DMS79 treated with DMSO at 0.1 percent for 48 hours (cell line): ENCODE data around the gene P3H2.
"Not testable (repeated sequence)": the region's sequence is repeated elsewhere in the genome, so short reads cannot be mapped to it uniquely, and the experiment has no call there.

Experiments
- DNase-seq: peaks from one replicate; lab custom pipeline; 2025; lab: John Stamatoyannopoulos, UW

P3H2 gene

GRCh38 chr3:189982321-189982945 lies 138.3 kb downstream of the P3H2 start:
- DNase-seq: no peak

- no peak for DNase-seq
Observed at GRCh38 chr3:189981668-189982067, 139.0 kb downstream of the P3H2 start.

DNA sequence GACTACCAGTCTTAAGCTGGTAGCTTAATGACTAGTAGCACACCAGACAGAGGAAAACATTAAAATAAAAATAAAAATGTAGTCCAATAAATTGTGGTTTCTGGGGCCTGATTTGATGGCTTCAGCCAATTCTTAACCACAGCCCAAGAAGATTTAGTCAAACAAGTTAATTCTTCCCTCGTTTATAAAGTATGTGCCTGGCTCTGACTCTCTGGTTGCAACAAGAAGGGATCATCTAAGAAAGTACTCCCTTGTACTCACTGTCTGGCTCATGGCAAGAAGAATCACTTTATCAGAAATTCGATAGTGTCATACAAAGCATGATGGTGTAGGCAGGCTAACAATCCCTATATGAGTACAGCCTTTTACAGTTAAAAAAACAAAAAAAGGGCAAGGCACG lies 141.9 kb downstream of the P3H2 start:
- DNase-seq: no peak

DNA sequence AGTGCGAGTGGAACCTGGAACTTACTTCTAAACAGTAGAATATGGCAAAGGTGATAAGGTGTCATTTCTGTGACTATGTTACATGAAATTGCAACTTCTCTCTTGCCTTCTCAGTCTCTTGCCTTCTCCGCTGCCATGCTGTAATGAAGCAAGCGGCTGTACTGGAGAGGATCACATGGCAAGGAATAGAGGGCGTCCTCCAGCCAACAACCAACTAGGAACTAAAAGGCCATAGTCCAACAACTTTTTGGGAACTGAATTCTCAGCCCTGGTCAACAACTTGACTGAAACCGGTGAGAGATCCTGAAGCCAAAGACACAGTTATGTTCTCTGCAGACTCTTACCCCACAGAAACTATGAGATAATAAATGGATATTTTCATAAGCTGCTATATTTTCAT lies 143.5 kb downstream of the P3H2 start:
- DNase-seq: no peak

DNA sequence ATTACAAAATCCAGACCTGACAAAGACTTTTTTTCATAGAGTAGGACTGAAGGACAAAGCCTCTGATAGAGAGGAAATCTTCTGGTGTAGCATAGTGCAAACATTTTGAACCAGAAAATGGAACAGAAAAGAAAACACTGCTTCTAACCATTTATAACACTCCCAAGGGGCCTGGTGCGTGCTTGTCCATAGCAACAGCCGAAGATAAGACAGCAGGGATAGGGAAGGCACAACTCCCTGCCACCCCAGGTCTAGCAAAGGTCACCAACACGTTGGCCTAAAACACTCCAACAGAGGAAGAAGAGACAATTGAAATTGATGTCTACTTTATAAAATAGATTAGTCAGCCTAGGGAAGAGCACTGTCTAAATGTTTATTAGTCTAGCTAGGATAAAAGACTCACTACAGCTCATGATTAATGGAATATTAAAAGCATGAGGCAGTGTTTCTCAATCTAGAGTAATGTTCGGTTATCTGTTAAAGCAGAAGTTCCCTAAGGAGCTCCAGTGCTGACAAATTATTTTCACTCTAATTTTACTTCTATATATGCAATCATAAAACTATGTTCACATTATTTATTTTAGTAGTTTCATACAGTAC lies 145.2 kb downstream of the P3H2 start:
- DNase-seq: no peak

GRCh38 chr3:189974359-189974758 lies 146.3 kb downstream of the P3H2 start:
- DNase-seq: no peak

GRCh38 chr3:189967254-189967865 lies 153.3 kb downstream of the P3H2 start:
- DNase-seq: peak; percentile 34

GRCh38 chr3:189966843-189967242 lies 153.9 kb downstream of the P3H2 start:
- no peak for DNase-seq

- no peak for DNase-seq
Observed at GRCh38 chr3:189964623-189965332, 155.9 kb downstream of the P3H2 start.

DNA sequence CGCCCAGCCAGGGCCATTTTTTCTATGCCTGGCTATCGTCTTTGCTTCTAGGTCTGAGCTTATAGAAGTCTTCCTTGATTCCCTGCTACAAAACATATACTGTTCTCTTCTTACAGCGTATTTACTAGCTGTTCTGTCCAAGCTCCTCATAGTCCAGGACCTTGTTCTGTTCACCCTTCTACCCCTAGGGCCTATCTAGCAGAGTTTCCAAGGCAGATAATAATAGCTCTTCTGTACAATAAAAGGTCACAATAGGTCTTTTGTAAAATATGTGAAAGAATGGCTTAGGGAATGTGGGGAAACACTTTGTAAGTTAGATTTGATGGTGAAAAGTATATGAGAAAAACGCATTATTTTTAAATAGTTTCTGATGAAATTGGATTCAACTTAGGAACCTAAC lies 158.2 kb downstream of the P3H2 start:
- no peak for DNase-seq

- DNase-seq: peak; percentile 64
Observed at GRCh38 chr3:189961522-189962161, 159.1 kb downstream of the P3H2 start.

DNA sequence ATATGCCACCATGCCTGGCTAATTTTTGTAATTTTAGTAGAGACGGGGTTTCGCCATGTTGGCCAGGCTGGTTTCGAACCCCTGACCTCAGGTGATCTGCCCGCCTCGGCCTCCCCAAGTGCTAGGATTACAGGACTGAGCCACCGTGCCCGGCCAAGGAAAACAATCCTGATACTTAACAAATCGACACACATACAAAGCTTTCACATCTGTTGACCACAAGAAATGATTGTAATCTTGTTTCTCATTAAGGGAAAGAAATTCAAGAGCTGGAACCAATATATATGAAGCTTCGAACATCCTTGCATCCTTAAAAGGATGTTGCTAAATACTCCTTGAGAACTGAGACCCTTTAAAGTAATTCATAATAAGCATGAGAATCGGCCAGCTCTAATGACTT lies 159.6 kb downstream of the P3H2 start:
- not testable (repeated sequence) for DNase-seq

GRCh38 chr3:189954733-189955665 lies 165.7 kb downstream of the P3H2 start:
- no peak for DNase-seq

GRCh38 chr3:189953551-189953950 lies 167.1 kb downstream of the P3H2 start:
- DNase-seq: no peak

DNA sequence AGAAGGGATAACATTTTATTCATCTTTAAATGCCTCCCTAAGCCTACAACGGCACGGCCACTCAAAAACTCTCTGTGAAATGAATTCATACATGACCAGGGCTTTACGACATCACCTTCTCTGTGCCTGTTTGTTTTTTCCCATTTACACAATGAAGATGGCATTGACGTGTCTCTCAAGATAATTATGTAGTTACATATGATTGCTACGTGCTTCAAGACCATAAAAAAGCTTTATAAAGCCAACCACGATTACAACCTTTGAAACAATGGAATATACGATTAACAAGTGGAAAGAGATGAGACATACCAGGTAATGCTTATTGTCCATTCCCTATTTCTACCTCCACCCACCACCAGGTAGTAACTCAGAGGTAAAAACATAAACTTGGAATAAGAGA lies 168.4 kb downstream of the P3H2 start:
- no peak for DNase-seq

- no peak for DNase-seq
Observed at GRCh38 chr3:189950258-189950657, 170.4 kb downstream of the P3H2 start.

GRCh38 chr3:189949580-189949979 lies 171.1 kb downstream of the P3H2 start:
- no peak for DNase-seq

GRCh38 chr3:189948724-189949045 lies 172.0 kb downstream of the P3H2 start:
- DNase-seq: no peak

DNA sequence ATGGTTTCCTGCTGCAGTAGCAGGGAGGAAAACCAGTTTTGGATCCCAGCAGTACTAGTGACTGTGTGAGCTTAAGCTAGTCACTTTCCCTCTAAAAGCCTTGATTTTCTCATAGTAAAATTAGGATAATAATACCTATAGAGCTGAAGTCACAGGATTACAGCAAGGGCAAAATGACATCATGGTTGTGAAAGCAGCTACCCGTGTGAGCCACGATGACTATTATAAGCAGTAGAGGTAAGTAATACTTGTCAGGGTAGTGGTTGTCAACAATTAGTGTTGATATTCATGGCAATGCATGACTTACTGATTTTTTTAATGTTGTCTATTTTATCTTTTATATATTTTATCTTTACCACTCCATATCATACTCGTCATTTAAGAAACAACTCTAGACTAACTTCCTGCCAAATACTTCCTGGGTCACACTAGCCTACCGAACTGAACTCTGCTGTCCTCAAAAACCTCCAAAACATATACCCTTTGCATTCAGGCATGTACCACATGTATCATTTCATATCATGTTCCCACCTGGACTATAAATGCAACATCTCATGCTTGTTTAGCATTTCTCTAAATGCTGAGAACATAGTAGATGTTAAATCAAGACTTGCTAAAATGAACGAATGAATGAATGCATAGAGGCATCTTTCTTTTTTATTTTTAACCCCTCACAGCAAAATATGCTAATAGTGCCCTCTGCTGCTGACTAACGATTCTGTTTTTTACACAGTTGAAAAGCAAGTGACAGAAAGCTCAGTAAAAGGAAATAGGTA lies 172.6 kb downstream of the P3H2 start:
- DNase-seq: peak; percentile 34

DNA sequence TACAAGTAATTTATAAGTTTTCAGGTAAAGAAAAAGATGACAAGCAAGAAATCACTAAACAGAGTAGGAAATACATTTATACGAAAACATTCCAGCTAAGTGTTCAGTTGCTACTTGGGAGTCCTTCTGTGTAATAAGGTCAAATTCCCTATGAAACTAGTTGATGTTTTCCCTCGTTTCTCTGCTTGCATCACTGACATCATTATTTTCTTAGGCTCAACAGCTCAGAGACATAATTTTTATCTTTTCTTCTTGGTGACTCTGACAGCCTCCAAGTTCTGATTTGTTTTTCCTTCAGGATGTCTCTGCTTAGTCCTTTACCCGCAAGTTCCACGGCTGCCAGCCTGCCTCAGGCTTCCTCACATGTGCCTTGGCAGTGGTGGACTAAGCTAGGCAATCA lies 173.6 kb downstream of the P3H2 start:
- DNase-seq: no peak
